Left ventricle myocardium inferior (tissue), 1 donor: ENCODE data around the gene PDCD6IP. TPM values are rescaled to one million over a fixed set of nuclear protein-coding genes. Genes with fewer than 3 reads are reported as not detected.
"Not testable (repeated sequence)": the region's sequence is repeated elsewhere in the genome, so short reads cannot be mapped to it uniquely, and the experiment has no call there.

ENCODE experiments used
- DNase-seq: peaks from one replicate; pipeline ENCODE4 v3.0.0-alpha.2; 2020
- H3K27ac ChIP-seq: fragments of 200-600 bp; replicated peaks from 2 replicates; pipeline ENCODE4 v1.8.0; 2021
- H3K27me3 ChIP-seq: fragments of 200-600 bp; 2 replicates; pipeline ENCODE4 v1.8.0; 2021; ENCODE audit warnings: low read depth
- H3K36me3 ChIP-seq: fragments of 200-600 bp; 2 replicates; pipeline ENCODE4 v1.8.0; 2021
- H3K4me1 ChIP-seq: fragments of 200-600 bp; 2 replicates; pipeline ENCODE4 v1.8.0; 2021
- H3K4me3 ChIP-seq: fragments of 200-600 bp; 2 replicates; pipeline ENCODE4 v1.8.0; 2021; ENCODE audit warnings: mild to moderate bottlenecking, moderate library complexity
- H3K9me3 ChIP-seq: fragments of 200-600 bp; replicated peaks from 2 replicates; pipeline ENCODE4 v1.8.0; 2021
- intact Hi-C: fragments of 100-400 bp; cut with micrococcal nuclease; formaldehyde crosslinking; loops from one replicate; pipeline ENCODE4 v1.11.0; 2022
- total RNA-seq: library from RNA; stranded (reverse); fragmentation: NEBNext Ultra II Directional; extraction: Animal tissue kit (Norgen Biotek cat#: 25700); gene quantifications from one replicate; pipeline ENCODE4 v1.2.1, GENCODE V29; 2021
- TF ChIP-seq, protein P1 (sequence below): fragments of 200-600 bp; IDR thresholded peaks from 2 replicates; pipeline ENCODE4 v1.8.0; 2021; ENCODE audit warnings: antibody characterized with exemption, mild to moderate bottlenecking, borderline replicate concordance
- donor health status: DM: no; HTN: yes; CAD: no; lungs with severe emphysema.

The PDCD6IP gene
- total RNA-seq, 1 donor from 2014 or later = 129 TPM

DNA sequence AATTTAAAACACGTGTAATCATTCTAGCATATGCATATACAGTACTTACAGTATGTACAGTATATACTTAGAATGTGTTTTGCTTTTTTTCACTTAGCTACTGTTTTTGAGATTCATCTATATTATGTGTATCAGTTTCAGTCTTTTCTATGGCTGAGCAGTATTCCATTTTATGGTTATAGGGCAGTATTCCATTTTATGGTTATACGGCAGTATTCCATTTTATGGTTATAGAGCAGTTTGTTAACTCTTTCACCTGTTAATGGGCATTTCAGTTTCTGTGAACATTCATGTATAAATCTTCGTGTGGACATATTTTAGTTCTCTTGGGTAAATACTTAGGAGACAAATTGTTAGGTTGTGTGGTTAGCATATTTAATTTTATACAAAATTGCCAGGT lies 40.9 kb downstream of the PDCD6IP start:
- intact Hi-C loops = no loop called here
- Histone ChIP-seq H3K4me3 (no peak overlapping the region), H3K9me3 (no peaks in the 10 kb centered on the region), H3K36me3 (peaks cover 80% of the 10 kb centered on the region), H3K27me3 (no peaks in the 10 kb centered on the region), H3K27ac (no peak overlapping the region), H3K4me1 (no peaks in the 10 kb centered on the region)
- TF ChIP-seq, protein P1, sequence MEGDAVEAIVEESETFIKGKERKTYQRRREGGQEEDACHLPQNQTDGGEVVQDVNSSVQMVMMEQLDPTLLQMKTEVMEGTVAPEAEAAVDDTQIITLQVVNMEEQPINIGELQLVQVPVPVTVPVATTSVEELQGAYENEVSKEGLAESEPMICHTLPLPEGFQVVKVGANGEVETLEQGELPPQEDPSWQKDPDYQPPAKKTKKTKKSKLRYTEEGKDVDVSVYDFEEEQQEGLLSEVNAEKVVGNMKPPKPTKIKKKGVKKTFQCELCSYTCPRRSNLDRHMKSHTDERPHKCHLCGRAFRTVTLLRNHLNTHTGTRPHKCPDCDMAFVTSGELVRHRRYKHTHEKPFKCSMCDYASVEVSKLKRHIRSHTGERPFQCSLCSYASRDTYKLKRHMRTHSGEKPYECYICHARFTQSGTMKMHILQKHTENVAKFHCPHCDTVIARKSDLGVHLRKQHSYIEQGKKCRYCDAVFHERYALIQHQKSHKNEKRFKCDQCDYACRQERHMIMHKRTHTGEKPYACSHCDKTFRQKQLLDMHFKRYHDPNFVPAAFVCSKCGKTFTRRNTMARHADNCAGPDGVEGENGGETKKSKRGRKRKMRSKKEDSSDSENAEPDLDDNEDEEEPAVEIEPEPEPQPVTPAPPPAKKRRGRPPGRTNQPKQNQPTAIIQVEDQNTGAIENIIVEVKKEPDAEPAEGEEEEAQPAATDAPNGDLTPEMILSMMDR = no peak
- DNase-seq = no peak

DNA sequence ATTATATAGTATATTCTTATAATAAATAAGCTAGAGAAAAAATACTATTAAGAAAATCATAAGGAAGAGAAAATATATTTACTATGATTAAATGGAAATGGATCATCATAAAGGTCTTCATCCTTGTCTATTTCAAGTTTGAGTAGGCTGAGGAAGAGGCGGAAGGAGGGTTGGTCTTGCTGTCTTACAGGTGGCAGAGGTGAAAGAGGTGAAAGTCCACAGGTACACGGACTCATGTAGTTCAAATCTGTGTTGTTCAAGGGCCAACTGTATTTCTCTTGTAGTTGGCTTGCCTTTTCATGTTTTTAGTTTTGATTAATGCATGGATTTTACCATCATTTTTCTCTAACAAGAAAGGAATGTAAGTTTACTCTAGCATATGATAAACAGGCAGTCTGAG lies 41.7 kb downstream of the PDCD6IP start:
- TF ChIP-seq, protein P1 = no peak
- peaks cover 87% of the 10 kb centered on the region for H3K36me3 ChIP-seq

DNA sequence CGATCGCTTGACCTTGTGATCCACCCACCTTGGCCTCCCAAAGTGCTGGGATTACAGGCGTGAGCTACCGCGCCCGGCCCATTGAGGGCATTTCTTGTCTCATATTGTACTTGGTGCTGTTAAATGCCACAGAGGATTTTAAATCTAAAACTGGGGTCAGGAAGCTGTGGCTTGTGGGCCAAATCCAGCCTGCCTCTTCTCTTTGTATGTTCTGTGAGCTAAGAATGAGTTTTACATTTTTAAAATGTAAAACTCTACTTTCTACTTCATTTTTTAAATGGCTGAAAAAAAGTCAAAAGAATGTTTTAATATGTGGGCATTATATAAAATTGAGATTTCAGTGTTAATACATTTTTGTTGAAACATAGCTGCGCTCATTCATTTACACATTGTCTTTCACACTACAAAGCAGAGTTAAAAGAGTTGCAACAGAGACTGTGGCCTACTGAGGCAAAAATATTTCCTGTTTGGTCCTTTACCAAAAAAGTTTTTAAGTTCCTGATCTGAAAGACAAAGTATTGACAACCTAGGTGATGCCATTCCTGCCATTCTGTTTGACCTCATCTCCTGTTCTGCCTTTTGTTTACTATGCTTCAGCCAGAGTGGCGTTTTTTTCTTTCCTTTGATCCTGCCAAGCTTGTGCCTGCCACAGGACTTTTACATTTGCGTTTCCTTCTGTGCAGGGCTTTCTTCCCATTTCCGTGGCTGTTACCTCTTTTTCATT lies 50.4 kb downstream of the PDCD6IP start:
- no peak for DNase-seq
- H3K27ac ChIP-seq = no peak overlapping the region
- TF ChIP-seq, protein P1 = no peak
- H3K9me3 ChIP-seq = no peaks in the 10 kb centered on the region
- H3K27me3 ChIP-seq = no peaks in the 10 kb centered on the region
- peaks cover 14% of the 10 kb centered on the region for H3K4me1 ChIP-seq
- H3K36me3 ChIP-seq = peaks cover 51% of the 10 kb centered on the region
- intact Hi-C loops = no loop called here
- H3K4me3 ChIP-seq = no peak overlapping the region

More for the DNA sequence above, 41.7 kb downstream of the PDCD6IP start:
- no peak for DNase-seq
- no peaks in the 10 kb centered on the region for H3K9me3 ChIP-seq
- no peaks in the 10 kb centered on the region for H3K4me1 ChIP-seq
- no peaks in the 10 kb centered on the region for H3K27me3 ChIP-seq
- H3K4me3 ChIP-seq = no peak overlapping the region
- intact Hi-C loops = no loop called here
- no peak overlapping the region for H3K27ac ChIP-seq

DNA sequence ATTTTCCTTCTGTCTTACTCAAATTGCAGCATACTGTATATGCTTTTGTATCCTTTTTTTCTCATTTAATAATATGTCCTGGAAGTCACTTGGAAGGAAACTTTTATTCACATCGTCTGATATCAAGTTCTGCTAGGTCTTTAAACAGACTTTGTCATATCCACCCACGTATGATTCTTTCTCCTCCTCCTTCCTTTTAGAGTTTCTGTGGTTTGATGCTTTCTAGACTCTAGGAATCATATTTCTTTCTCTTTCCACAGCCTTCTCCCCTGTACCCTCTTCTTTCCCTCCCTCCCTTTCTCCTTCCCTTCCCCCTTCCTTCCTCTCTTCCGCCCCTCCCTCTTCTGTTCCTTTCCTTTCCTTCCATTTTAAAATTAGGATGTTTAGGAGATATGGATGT lies 52.2 kb downstream of the PDCD6IP start:
- H3K4me3 ChIP-seq, intact Hi-C loops, H3K27ac ChIP-seq, DNase-seq, H3K9me3 ChIP-seq, H3K27me3 ChIP-seq: not testable (repeated sequence)
- peaks cover 51% of the 10 kb centered on the region for H3K36me3 ChIP-seq
- peaks cover 14% of the 10 kb centered on the region for H3K4me1 ChIP-seq

DNA sequence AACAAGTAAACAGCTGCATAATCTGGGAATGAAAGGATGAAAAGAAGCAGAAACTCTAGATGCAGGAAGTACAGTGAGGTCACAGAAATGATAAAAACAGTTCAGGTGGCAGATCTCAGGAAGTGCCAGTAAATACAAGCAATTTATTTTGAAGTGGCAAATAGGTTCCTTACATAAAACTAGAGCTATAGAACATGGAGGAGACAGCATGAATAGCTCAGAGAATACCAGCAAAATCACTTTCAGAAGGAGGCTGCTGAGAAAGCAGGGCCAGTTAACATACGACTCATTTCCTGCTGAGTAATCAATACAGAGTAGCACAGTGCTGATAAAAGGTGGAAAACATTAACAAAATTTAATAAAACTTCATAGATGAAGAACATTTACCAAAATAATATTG lies 57.0 kb downstream of the PDCD6IP start:
- H3K27me3 ChIP-seq, H3K4me3 ChIP-seq, DNase-seq, intact Hi-C loops, H3K27ac ChIP-seq, H3K9me3 ChIP-seq: not testable (repeated sequence)
- Histone ChIP-seq H3K4me1 (peaks cover 19% of the 10 kb centered on the region), H3K36me3 (peaks cover 66% of the 10 kb centered on the region)

DNA sequence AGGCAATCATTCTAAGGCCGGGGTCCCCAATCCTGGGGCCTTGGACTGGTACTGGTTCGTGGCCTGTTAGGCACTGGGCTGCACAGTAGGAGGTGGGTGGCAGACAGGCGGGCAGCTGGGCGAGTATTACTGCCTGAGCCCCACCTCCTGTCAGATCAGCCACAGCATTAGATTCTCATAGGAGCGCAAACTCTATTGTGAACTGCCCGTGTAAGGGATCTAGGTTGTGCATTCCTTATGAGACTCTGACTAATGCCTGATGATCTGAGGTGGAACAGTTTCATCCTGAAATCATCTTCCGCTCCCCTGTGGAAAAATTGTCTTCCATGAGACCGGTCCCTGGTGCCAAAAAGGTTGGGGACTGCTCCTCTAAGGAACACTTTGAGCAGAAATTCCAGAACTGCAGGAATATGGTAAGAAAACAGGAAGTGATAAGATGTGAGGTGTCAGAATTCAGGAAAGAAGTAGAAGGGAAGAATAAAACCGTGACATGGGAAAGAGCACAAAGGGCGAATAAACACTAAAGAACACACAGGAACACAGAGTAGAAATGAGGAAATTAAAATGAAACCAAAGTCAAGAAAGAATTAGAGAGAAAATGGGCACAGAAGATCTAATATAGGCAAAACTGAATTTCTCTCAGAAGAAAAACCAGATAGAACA lies 57.6 kb downstream of the PDCD6IP start:
- Histone ChIP-seq H3K4me3 (no peak overlapping the region), H3K27ac (no peak overlapping the region), H3K27me3 (no peaks in the 10 kb centered on the region), H3K4me1 (peaks cover 21% of the 10 kb centered on the region), H3K9me3 (no peaks in the 10 kb centered on the region), H3K36me3 (peaks cover 66% of the 10 kb centered on the region)
- TF ChIP-seq, protein P1 = no peak
- intact Hi-C loops = no loop called here
- no peak for DNase-seq

DNA sequence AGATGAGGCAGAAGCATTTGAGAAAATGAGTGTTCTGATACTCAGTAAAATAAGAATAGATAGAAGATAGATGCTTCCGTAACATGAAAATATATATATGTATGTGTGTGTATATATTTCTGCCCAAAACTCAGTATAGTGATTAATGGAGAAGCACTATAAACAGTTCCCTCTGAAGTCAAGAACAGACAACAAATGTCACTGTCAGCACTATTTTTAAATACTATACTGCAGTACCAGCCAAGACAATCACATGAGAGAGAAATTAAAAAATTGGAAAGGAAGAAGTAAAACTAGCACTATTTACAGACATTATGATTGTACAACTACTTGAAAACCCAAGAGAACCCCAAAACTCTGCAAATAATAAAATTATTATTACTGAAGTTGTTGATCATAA lies 59.3 kb downstream of the PDCD6IP start:
- H3K9me3 ChIP-seq, DNase-seq, intact Hi-C loops, H3K27me3 ChIP-seq, H3K4me3 ChIP-seq: not testable (repeated sequence)
- Histone ChIP-seq H3K36me3 (peaks cover 71% of the 10 kb centered on the region), H3K4me1 (peaks cover 25% of the 10 kb centered on the region), H3K27ac (peak overlapping the region; percentile 37)
